ENCODE data around the gene NPHP4. TPM values are rescaled to one million over a fixed set of nuclear protein-coding genes. Genes with fewer than 3 reads are reported as not detected.
A peak's percentile ranks its signal among the peaks of the same experiment; 100 is the strongest.

Gene NPHP4
- total RNA-seq, 1 donor from 2014 or later, result 12.8 TPM

DNA sequence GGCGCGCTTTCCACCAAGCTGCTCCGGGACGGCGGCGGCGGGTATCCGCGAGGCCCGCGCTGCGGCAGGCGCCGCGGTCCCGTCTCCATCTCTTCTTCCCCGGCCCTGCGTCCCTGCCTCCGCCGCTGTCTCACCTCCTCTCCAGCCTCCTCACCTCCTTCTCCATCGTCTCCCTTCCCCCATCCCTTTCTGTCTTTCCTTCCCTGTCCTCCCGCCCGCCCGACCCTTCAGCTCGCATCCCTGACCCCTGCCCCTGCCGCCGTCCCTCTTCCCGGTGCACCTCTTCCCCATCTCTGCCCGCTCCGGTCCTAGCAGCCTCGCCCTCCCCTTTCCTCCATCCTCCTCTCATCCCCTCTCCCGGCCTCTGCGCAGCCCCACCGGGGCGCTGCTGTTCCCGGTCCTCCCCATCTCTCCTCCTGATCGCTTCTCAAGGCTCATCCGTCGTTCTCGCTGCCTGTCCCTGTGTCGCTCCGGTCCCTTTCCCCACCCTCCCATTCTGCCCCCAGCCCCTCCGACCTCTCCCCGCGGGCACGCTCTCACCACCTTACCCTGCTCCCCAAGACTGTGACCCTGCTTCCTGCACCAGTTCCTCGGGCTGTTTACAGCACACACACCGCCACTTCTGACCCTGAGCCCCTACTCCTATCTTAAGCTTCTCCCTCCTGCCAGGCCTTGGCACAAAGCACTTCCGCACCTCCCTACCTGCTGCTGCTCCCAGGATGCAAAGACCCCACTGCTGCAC is 760 bp upstream of the NPHP4 start:
- DNase-seq (ENCODE audit: extremely low spot score, unreplicated experiment), result no peak
- Mint-ChIP-seq H3K9me3 (ENCODE audit: unreplicated experiment) (no peaks in the 10 kb centered on the region), H3K27ac (ENCODE audit: unreplicated experiment) (no peak overlapping the region), H3K4me1 (ENCODE audit: unreplicated experiment) (peaks cover 18% of the 10 kb centered on the region), H3K36me3 (ENCODE audit: unreplicated experiment) (no peaks in the 10 kb centered on the region), H3K4me3 (ENCODE audit: unreplicated experiment) (peak overlapping the region; percentile 84), H3K27me3 (ENCODE audit: unreplicated experiment) (no peaks in the 10 kb centered on the region)
- TF ChIP-seq, protein P1, sequence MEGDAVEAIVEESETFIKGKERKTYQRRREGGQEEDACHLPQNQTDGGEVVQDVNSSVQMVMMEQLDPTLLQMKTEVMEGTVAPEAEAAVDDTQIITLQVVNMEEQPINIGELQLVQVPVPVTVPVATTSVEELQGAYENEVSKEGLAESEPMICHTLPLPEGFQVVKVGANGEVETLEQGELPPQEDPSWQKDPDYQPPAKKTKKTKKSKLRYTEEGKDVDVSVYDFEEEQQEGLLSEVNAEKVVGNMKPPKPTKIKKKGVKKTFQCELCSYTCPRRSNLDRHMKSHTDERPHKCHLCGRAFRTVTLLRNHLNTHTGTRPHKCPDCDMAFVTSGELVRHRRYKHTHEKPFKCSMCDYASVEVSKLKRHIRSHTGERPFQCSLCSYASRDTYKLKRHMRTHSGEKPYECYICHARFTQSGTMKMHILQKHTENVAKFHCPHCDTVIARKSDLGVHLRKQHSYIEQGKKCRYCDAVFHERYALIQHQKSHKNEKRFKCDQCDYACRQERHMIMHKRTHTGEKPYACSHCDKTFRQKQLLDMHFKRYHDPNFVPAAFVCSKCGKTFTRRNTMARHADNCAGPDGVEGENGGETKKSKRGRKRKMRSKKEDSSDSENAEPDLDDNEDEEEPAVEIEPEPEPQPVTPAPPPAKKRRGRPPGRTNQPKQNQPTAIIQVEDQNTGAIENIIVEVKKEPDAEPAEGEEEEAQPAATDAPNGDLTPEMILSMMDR (IDR thresholded peaks at IDR 0.05), result no peak

GRCh38 chr1:5991381-5992025 is 722 bp downstream of the NPHP4 start:
- Mint-ChIP-seq H3K27me3 (ENCODE audit: unreplicated experiment) (no peaks in the 10 kb centered on the region), H3K4me3 (ENCODE audit: unreplicated experiment) (peak overlapping the region; percentile 87), H3K9me3 (ENCODE audit: unreplicated experiment) (no peaks in the 10 kb centered on the region), H3K4me1 (ENCODE audit: unreplicated experiment) (peaks cover 18% of the 10 kb centered on the region), H3K36me3 (ENCODE audit: unreplicated experiment) (no peaks in the 10 kb centered on the region), H3K27ac (ENCODE audit: unreplicated experiment) (peak overlapping the region; percentile 51)
- no peak for DNase-seq (ENCODE audit: extremely low spot score, unreplicated experiment)
- TF ChIP-seq, protein P1 (IDR thresholded peaks at IDR 0.05), result no peak

DNA sequence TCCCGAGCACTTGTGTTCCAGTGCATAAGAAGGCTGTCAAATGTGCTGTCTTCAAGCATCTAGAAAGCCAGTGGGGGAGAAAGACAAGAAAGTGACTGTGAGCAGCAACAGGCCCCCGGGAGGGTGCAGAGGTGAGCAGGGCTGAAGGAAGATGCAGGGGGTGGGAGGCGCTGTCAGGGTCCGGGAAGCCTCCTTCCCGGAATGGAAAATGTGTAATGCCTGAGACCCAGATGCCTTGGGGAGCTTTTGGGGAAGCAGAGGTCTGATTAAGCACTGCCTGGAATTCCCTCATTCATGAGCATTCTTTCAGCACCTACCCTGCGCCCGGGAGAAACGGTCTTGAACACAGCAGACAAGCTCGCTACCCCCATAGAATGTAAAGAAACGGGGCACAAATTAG is 1.3 kb downstream of the NPHP4 start:
- Mint-ChIP-seq H3K9me3 (ENCODE audit: unreplicated experiment) (no peaks in the 10 kb centered on the region), H3K4me1 (ENCODE audit: unreplicated experiment) (peaks cover 18% of the 10 kb centered on the region), H3K27me3 (ENCODE audit: unreplicated experiment) (no peaks in the 10 kb centered on the region), H3K36me3 (ENCODE audit: unreplicated experiment) (no peaks in the 10 kb centered on the region), H3K27ac (ENCODE audit: unreplicated experiment) (peak overlapping the region; percentile 51), H3K4me3 (ENCODE audit: unreplicated experiment) (peak overlapping the region; percentile 87)
- DNase-seq (ENCODE audit: extremely low spot score, unreplicated experiment), result no peak
- TF ChIP-seq, protein P1 (IDR thresholded peaks at IDR 0.05), result no peak

- Mint-ChIP-seq H3K4me1 (ENCODE audit: unreplicated experiment) (peaks cover 18% of the 10 kb centered on the region), H3K36me3 (ENCODE audit: unreplicated experiment) (no peaks in the 10 kb centered on the region), H3K27ac (ENCODE audit: unreplicated experiment) (no peak overlapping the region), H3K27me3 (ENCODE audit: unreplicated experiment) (no peaks in the 10 kb centered on the region), H3K9me3 (ENCODE audit: unreplicated experiment) (no peaks in the 10 kb centered on the region), H3K4me3 (ENCODE audit: unreplicated experiment) (no peak overlapping the region)
- DNase-seq (ENCODE audit: extremely low spot score, unreplicated experiment), result no peak
- TF ChIP-seq, protein P1 (IDR thresholded peaks at IDR 0.05), result no peak
These were observed 2.4 kb downstream of the NPHP4 start for GRCh38 chr1:5989731-5990271.

DNA sequence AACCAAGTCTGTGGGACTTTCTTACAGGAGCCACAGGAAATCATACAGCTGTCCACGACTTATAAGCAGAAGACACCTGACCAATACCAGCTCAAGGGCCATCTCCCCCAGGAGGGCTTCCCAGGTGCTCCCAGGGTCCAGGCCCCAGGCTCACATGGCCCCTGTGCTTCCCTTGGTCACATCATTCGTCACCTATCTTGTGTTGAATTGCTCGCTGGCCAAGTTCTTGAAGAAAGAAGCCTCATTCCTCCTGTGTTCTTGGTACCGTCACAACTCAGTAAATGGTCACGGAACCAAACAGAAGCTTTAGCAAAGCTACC is 3.0 kb downstream of the NPHP4 start:
- peaks cover 18% of the 10 kb centered on the region for H3K4me1 Mint-ChIP-seq (ENCODE audit: unreplicated experiment)
- no peaks in the 10 kb centered on the region for H3K9me3 Mint-ChIP-seq (ENCODE audit: unreplicated experiment)
- H3K27me3 Mint-ChIP-seq (ENCODE audit: unreplicated experiment), result no peaks in the 10 kb centered on the region
- no peak for DNase-seq (ENCODE audit: extremely low spot score, unreplicated experiment)
- H3K36me3 Mint-ChIP-seq (ENCODE audit: unreplicated experiment), result no peaks in the 10 kb centered on the region
- no peak overlapping the region for H3K27ac Mint-ChIP-seq (ENCODE audit: unreplicated experiment)
- H3K4me3 Mint-ChIP-seq (ENCODE audit: unreplicated experiment), result no peak overlapping the region
- TF ChIP-seq, protein P1 (IDR thresholded peaks at IDR 0.05), result no peak
